Upper lobe of left lung (tissue), 6 donors: Measurements from ENCODE around the gene KCNIP4. TPM values are rescaled to one million over a fixed set of nuclear protein-coding genes. Genes with fewer than 3 reads are reported as not detected.

ENCODE experiments used
- ATAC-seq, 2 donors: fragments of 200-7000 bp; cut with Tn5 transposase; one replicate each; pipeline ENCODE4 v1.9.1; 2022; ENCODE audit warnings: mild to moderate bottlenecking in 2 of 2, moderate library complexity in 2 of 2; ENCODE audit not compliant: low FRiP score in 2 of 2
- DNase-seq, 2 donors: peaks; one replicate each; pipeline ENCODE4 v3.0.0-alpha.2; 2019 to 2020
- H3K27ac ChIP-seq, 4 donors: fragments of 200-600 bp; sonication (generic); one replicate each; pipeline ENCODE4 v1.5.1; 2016 to 2019
- H3K27me3 ChIP-seq, 4 donors: fragments of 200-600 bp; sonication (generic); one replicate each; pipeline ENCODE4 v1.5.1; 2017 to 2019
- H3K36me3 ChIP-seq, 4 donors: fragments of 200-600 bp; sonication (generic); one replicate each; pipeline ENCODE4 v1.5.1; 2016 to 2019
- H3K4me1 ChIP-seq, 4 donors: fragments of 200-600 bp; sonication (generic); one replicate each; pipeline ENCODE4 v1.5.1; 2018 to 2019
- H3K4me3 ChIP-seq, 4 donors: fragments of 200-600 bp; sonication (generic); one replicate each; pipeline ENCODE4 v1.5.1; 2017 to 2019; ENCODE audit warnings: mild to moderate bottlenecking in 2 of 4, moderate library complexity in 1 of 4
- H3K9me3 ChIP-seq, 4 donors: fragments of 200-600 bp; sonication (generic); one replicate each; pipeline ENCODE4 v1.5.1; 2018 to 2019
- CTCF ChIP-seq, 6 experiments: fragments of 450-650 bp in 4 of 6; fragments of 200-600 bp in 2 of 6; sonication (generic) in 2 of 6; IDR thresholded peaks; one replicate each; pipeline ENCODE4 v1.5.1; 2016 to 2019; ENCODE audit warnings: antibody characterized with exemption in 6 of 6
- EP300 ChIP-seq, 4 donors: sonication (generic); formaldehyde crosslinking; IDR thresholded peaks; one replicate each; pipeline ENCODE4 v1.5.1; 2017; ENCODE audit warnings: antibody characterized with exemption in 4 of 4, control low read depth in 2 of 4
- POLR2A ChIP-seq, 4 donors: fragments of 450-650 bp; IDR thresholded peaks; one replicate each; pipeline ENCODE4 v1.5.1; 2016 to 2017; ENCODE audit warnings: antibody characterized with exemption in 4 of 4, mild to moderate bottlenecking in 2 of 4
- POLR2AphosphoS5 ChIP-seq, 2 donors: sonication (generic); formaldehyde crosslinking; IDR thresholded peaks; one replicate each; pipeline ENCODE4 v1.5.1; 2017; ENCODE audit warnings: antibody characterized with exemption in 2 of 2
- WGBS, 2 donors: methylation state at CpG; one replicate each; pipeline ENCODE4 v1.1.5; 2017 to 2018; 5-methylcytosine and 5-hydroxymethylcytosine counted together
- total RNA-seq, 6 donors: library from RNA; depleted of rRNA in 4 of 6; stranded (reverse); fragments of >200 nt in 4 of 6; gene quantifications; one replicate each; pipeline versions ENCODE4 v1.1.0 to v1.2.1, GENCODE V29; 2016 to 2021
- donor health status: DM: no; HTN: no; CAD: no; lungs with moderate emphysema.
- donor health status: DM: no; HTN: yes; CAD: no; lungs with severe emphysema.

Gene KCNIP4
- total RNA-seq, 6 donors from 2014 or later: 0.20 TPM; not detected in 5

GRCh38 chr4:21898101-21898500 lies 50.5 kb downstream of the KCNIP4 start:
- no peaks in the 10 kb centered on the region for H3K27me3 ChIP-seq
- H3K4me1 ChIP-seq: no peaks in the 10 kb centered on the region
- ATAC-seq (no peak), DNase-seq (no peak)
- no peaks in the 10 kb centered on the region for H3K36me3 ChIP-seq
- no peak overlapping the region for H3K4me3 ChIP-seq
- H3K27ac ChIP-seq: no peak overlapping the region
- TF ChIP-seq POLR2A (IDR thresholded peaks at IDR 0.05) (no peak), POLR2AphosphoS5 (IDR thresholded peaks at IDR 0.05) (no peak), CTCF (IDR thresholded peaks at IDR 0.05) (no peak), EP300 (IDR thresholded peaks at IDR 0.05) (no peak)
- WGBS, 2 donors: 73 to 82% methylated on average over 2 of the region's 2 CpGs
- peaks cover 0 to 6% (median 2%) of the 10 kb centered on the region in 4 donors for H3K9me3 ChIP-seq

DNA sequence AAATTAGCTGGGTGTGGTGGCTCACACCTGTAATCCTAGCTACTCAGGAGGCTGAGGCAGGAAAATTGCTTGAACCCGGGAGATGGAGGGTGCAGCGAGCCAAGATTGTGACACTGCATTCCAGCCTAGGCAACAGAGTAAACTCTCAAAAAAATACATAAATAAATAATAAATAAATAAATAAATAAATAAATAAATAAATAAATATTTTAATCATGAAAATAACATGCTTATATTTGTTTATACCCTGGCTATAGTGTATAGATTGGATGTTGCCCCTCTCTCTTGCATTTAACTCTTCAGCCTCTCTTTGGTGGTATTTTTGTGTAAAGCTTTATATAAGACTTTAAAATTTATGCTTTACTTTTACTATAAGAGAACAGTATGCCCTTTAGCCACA lies 51.8 kb downstream of the KCNIP4 start:
- Histone ChIP-seq H3K27me3 (no peaks in the 10 kb centered on the region), H3K4me3 (no peak overlapping the region), H3K4me1 (no peaks in the 10 kb centered on the region), H3K36me3 (no peaks in the 10 kb centered on the region), H3K9me3 (peaks cover 0 to 6% (median 2%) of the 10 kb centered on the region in 4 donors), H3K27ac (no peak overlapping the region)
- DNase-seq: no peak
- TF ChIP-seq CTCF (IDR thresholded peaks at IDR 0.05): no peak
- no peak for TF ChIP-seq POLR2A (IDR thresholded peaks at IDR 0.05)
- TF ChIP-seq EP300 (IDR thresholded peaks at IDR 0.05): no peak
- no peak for TF ChIP-seq POLR2AphosphoS5 (IDR thresholded peaks at IDR 0.05)
- WGBS, 2 donors: 84 to 85% methylated on average over 2 of the region's 2 CpGs
- ATAC-seq: no peak

GRCh38 chr4:21893136-21893535 lies 55.4 kb downstream of the KCNIP4 start:
- Histone ChIP-seq H3K4me3 (no peak overlapping the region), H3K27me3 (no peaks in the 10 kb centered on the region), H3K27ac (no peak overlapping the region), H3K36me3 (no peaks in the 10 kb centered on the region), H3K9me3 (peaks cover 0 to 2% (median under 1%) of the 10 kb centered on the region in 4 donors), H3K4me1 (no peaks in the 10 kb centered on the region)
- DNase-seq: no peak
- TF ChIP-seq EP300 (IDR thresholded peaks at IDR 0.05) (no peak), CTCF (IDR thresholded peaks at IDR 0.05) (no peak), POLR2A (IDR thresholded peaks at IDR 0.05) (no peak), POLR2AphosphoS5 (IDR thresholded peaks at IDR 0.05) (no peak)
- ATAC-seq: no peak
- 69 to 70% methylated on average over 5 of the region's 5 CpGs for WGBS, 2 donors

DNA sequence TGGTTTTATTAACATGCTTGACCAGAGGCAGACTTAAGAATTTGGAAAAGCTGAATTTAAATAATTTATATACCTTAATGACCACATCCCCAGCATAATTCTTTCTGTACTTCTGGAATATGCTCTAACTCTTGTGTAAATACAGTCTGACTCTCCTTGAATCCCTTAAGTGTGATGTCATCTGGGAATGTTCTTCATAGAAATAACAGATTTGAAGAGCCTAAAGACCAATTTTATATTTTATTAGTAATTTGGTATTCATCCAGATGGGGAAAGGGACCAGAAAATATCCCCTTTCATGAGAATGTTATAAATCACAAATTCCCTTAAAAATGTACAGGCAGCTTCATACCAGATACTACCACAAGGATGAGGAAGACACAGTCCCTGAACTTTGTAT lies 58.3 kb downstream of the KCNIP4 start:
- Histone ChIP-seq H3K4me3 (no peak overlapping the region), H3K27me3 (no peaks in the 10 kb centered on the region), H3K36me3 (no peaks in the 10 kb centered on the region), H3K4me1 (no peaks in the 10 kb centered on the region), H3K27ac (no peak overlapping the region), H3K9me3 (no peaks in the 10 kb centered on the region)
- no peak for DNase-seq
- no peak for ATAC-seq
- TF ChIP-seq POLR2A (IDR thresholded peaks at IDR 0.05) (no peak), EP300 (IDR thresholded peaks at IDR 0.05) (no peak), POLR2AphosphoS5 (IDR thresholded peaks at IDR 0.05) (no peak), CTCF (IDR thresholded peaks at IDR 0.05) (no peak)

DNA sequence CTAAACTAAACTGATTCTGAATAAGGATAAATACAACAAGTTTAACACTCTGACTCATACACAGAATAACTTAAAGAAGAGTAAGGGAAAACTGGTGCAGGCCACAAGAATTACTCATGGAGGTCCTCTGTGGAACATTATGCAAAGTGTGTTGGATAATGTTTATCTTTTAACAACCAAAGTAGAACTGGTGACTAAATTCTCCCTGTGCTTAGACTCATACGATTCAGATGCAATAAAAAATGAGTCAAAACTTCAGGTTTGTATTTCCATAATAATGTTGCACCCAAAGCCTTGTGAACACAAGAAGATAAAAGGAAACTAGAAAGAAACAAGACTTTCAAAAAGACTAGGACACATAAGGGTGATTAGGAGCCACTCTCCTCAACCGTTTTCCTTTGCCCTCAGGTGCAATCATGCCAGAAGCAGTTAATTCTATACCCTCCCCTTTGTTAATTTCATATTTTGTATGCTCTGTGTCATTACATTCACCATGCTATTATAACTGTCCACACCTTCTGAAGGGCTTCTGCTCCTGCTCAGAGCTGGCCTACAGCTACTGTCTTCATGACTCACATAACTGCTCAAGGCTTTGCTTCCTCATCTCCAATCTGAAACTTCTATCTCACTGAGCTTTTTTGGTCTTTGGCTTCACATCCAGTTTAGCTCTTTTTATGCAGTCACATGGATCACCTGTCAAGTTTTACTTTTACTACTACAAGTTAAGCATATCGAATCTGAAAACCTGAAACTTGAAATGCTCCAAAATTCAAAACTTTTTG lies 60.2 kb downstream of the KCNIP4 start:
- ATAC-seq: no peak
- DNase-seq: no peak
- TF ChIP-seq EP300 (IDR thresholded peaks at IDR 0.05) (no peak), POLR2A (IDR thresholded peaks at IDR 0.05) (no peak), CTCF (IDR thresholded peaks at IDR 0.05) (no peak), POLR2AphosphoS5 (IDR thresholded peaks at IDR 0.05) (no peak)
- Histone ChIP-seq H3K4me1 (no peaks in the 10 kb centered on the region), H3K4me3 (no peak overlapping the region), H3K9me3 (no peaks in the 10 kb centered on the region), H3K27me3 (no peaks in the 10 kb centered on the region), H3K27ac (no peak overlapping the region), H3K36me3 (no peaks in the 10 kb centered on the region)
- WGBS, 2 donors: 71 to 76% methylated on average over 3 of the region's 3 CpGs
